Left lung (tissue), 10 donors: ENCODE data around the gene DLG2. TPM values are rescaled to one million over a fixed set of nuclear protein-coding genes. Genes with fewer than 3 reads are reported as not detected.

Experiments used
- ATAC-seq: fragments of 200-7000 bp; cut with Tn5 transposase; one replicate; pipeline ENCODE4 v1.9.1; 2020; ENCODE audit warnings: moderate library complexity
- DNase-seq, 4 donors: peaks; one replicate each; pipeline ENCODE4 v3.0.0-alpha.2; 2013 to 2020
- H3K27ac ChIP-seq, 2 donors: fragments of 200-600 bp; sonication (generic) in 1 of 2; one replicate each; pipeline versions ENCODE4 v1.5.0 to v1.8.0; 2020 to 2021
- H3K27me3 ChIP-seq, 2 donors: fragments of 200-600 bp; sonication (generic) in 1 of 2; one replicate each; pipeline versions ENCODE4 v1.5.0 to v1.8.0; 2020 to 2021
- H3K36me3 ChIP-seq, 2 donors: fragments of 200-600 bp; sonication (generic) in 1 of 2; one replicate each; pipeline versions ENCODE4 v1.5.0 to v1.8.0; 2020 to 2021
- H3K4me1 ChIP-seq, 2 donors: fragments of 200-600 bp; one replicate each; pipeline ENCODE4 v1.8.0; 2021
- H3K4me3 ChIP-seq, 2 donors: fragments of 200-600 bp; sonication (generic) in 1 of 2; one replicate each; pipeline versions ENCODE4 v1.5.0 to v1.8.0; 2020 to 2021; ENCODE audit warnings: mild to moderate bottlenecking in 1 of 2
- H3K9me3 ChIP-seq, 2 donors: fragments of 200-600 bp; sonication (generic) in 1 of 2; one replicate each; pipeline versions ENCODE4 v1.5.0 to v1.8.0; 2020 to 2021
- CTCF ChIP-seq, 2 donors: fragments of 200-600 bp; sonication (generic) in 1 of 2; IDR thresholded peaks; one replicate each; pipeline versions ENCODE4 v1.5.0 to v1.8.0; 2021; ENCODE audit warnings: antibody characterized with exemption in 2 of 2
- intact Hi-C, 2 donors: fragments of 100-400 bp; cut with DNase I; formaldehyde crosslinking; loops; one replicate each; pipeline versions ENCODE4 v1.11.2 to v1.14.2; 2022
- polyA plus RNA-seq, 6 donors: library from polyadenylated mRNA; unstranded; fragments of 120-200 nt; gene quantifications; one replicate each; pipeline ENCODE4 v1.2.1, GENCODE V29; 2013; ENCODE audit not compliant: insufficient read length in 6 of 6
- total RNA-seq, 2 donors: library from RNA; stranded (reverse); fragmentation: NEBNext Ultra II Directional; extraction: Animal tissue kit (Norgen Biotek cat#: 25700); gene quantifications; one replicate each; pipeline ENCODE4 v1.2.1, GENCODE V29; 2021
- donor health status: DM: no; HTN: yes; CAD: no.
- donor health status: DM: no; HTN: no; CAD: no.

Gene DLG2
- total and polyA plus RNA-seq, 8 donors: 4.5 to 15.0 (median 8.6) TPM

- H3K4me3 ChIP-seq: no peak overlapping the region
- no peak for TF ChIP-seq CTCF (IDR thresholded peaks at IDR 0.05)
- intact Hi-C loops: no loop called here
These were observed 1393.1 kb downstream of the DLG2 start for GRCh38 chr11:84234011-84234410.

GRCh38 chr11:84232511-84232910, 1394.6 kb downstream of the DLG2 start:
- Histone ChIP-seq H3K4me3 (no peak overlapping the region), H3K27ac (no peak overlapping the region), H3K36me3 (no peaks in the 10 kb centered on the region), H3K27me3 (no peaks in the 10 kb centered on the region), H3K9me3 (no peaks in the 10 kb centered on the region), H3K4me1 (no peaks in the 10 kb centered on the region)
- intact Hi-C loops: no loop called here
- ATAC-seq (no peak), DNase-seq (no peak)
- no peak for TF ChIP-seq CTCF (IDR thresholded peaks at IDR 0.05)

More at GRCh38 chr11:84234011-84234410, 1393.1 kb downstream of the DLG2 start:
- no peaks in the 10 kb centered on the region for H3K36me3 ChIP-seq
- no peaks in the 10 kb centered on the region for H3K9me3 ChIP-seq
- no peak overlapping the region for H3K27ac ChIP-seq
- DNase-seq (no peak), ATAC-seq (no peak)
- H3K27me3 ChIP-seq: no peaks in the 10 kb centered on the region
- H3K4me1 ChIP-seq: no peaks in the 10 kb centered on the region

GRCh38 chr11:84230402-84230801, 1396.7 kb downstream of the DLG2 start:
- H3K9me3 ChIP-seq: no peaks in the 10 kb centered on the region

GRCh38 chr11:84227970-84228665, 1399.0 kb downstream of the DLG2 start:
- Histone ChIP-seq H3K36me3 (no peaks in the 10 kb centered on the region), H3K4me1 (no peaks in the 10 kb centered on the region), H3K9me3 (no peaks in the 10 kb centered on the region), H3K27ac (no peak overlapping the region), H3K27me3 (no peaks in the 10 kb centered on the region), H3K4me3 (no peak overlapping the region)
- intact Hi-C loops: no loop called here
- TF ChIP-seq CTCF (IDR thresholded peaks at IDR 0.05): no peak
- ATAC-seq: no peak
- no peak for DNase-seq

More at GRCh38 chr11:84230402-84230801, 1396.7 kb downstream of the DLG2 start:
- no peak for TF ChIP-seq CTCF (IDR thresholded peaks at IDR 0.05)
- intact Hi-C loops: no loop called here
- no peak for DNase-seq
- H3K4me1 ChIP-seq: no peaks in the 10 kb centered on the region
- ATAC-seq: no peak
- H3K4me3 ChIP-seq: no peak overlapping the region
- H3K36me3 ChIP-seq: no peaks in the 10 kb centered on the region
- no peaks in the 10 kb centered on the region for H3K27me3 ChIP-seq
- H3K27ac ChIP-seq: no peak overlapping the region

GRCh38 chr11:84224042-84224441, 1403.1 kb downstream of the DLG2 start:
- no peak overlapping the region for H3K27ac ChIP-seq
- no peaks in the 10 kb centered on the region for H3K4me1 ChIP-seq
- ATAC-seq (no peak), DNase-seq (no peak)
- H3K27me3 ChIP-seq: no peaks in the 10 kb centered on the region
- no peak overlapping the region for H3K4me3 ChIP-seq
- no peaks in the 10 kb centered on the region for H3K9me3 ChIP-seq
- TF ChIP-seq CTCF (IDR thresholded peaks at IDR 0.05): no peak
- H3K36me3 ChIP-seq: no peaks in the 10 kb centered on the region
- intact Hi-C loops: no loop called here
